GM04504 (cell line): ENCODE results near the gene BMP10.
A peak's percentile ranks its signal among the peaks of the same experiment; 100 is the strongest.

ENCODE experiments used
- DNase-seq: peaks from one replicate; pipeline ENCODE4 v3.0.0-alpha.2; 2012; ENCODE audit warnings: low read depth

The BMP10 gene

DNA sequence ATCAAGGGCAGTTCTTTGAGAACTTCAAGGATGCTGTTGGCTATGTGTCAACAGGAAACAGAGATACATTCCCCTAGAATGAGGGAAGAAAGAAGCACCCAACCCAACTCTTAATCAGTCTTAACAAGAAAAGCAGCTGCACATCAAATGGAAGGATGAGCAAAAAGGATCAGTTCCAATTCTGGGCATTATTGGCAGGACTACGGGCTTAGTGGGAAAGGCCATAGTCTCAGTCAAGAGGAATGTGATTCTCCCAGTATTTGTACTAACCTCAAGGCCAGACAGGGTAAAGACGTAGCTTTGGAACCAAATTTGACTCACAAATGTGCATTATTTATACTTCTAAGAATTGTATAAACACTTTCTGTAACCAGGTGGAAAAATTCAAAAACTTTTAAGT lies 18.2 kb downstream of the BMP10 start:
- no peak for DNase-seq

DNA sequence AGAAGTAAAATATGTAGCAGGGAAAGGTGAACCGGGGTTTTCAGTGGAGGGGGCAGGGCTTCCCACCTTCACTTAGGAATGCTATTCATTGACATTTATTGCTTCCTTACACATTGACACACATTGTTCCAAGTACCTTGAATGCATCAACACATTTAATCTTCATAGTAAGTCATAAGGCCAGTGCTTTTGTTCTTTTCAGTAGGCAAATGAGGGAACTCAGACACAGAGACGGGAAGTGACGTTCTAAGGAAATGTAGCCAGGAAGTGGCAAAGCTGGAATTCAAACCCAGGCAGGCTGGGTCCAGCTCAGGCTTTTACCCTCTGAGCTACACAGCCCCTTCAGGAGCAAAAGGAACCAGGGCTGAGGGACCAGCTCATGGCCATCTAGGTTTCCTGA lies 20.7 kb downstream of the BMP10 start:
- DNase-seq, result no peak

DNA sequence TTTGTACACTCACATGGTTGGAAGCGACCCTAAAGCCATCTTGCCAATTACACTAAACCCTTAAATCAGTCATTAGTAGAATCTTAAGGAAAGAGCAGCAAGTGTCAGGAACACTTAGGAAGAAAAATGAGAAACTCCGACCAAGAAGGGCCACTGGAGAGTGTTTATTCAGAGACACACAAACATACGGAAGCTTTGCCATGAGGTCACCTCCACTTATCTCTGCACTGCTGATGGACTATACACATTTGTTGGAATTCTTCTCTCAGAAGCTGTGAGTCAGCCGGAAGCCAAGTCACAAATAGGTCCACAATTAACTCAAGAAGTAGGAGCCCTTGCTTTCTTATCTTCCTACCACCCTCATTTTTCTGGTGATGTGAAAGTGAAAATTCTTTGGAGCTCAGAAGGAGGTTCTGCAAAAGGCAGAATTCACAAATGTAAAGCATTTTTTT lies 21.6 kb downstream of the BMP10 start:
- no peak for DNase-seq

DNA sequence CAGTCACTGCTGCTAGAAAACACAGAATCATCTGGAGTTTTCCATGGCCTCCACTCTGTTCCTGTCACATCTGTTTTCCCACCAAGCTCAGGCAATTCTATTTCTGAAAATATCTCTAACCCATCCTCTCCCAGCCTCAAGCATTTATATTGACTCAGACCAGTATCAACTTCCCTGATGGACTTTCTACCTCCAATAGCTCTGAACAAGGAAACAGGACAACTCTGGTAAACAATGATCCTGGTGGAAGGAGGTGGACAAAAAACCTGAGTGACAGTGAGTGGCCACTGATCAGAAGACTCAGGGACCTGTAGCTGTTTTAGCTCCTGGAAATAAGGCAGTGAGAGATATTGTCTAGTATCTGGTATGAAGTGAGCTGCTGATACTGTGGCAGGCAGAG lies 23.4 kb downstream of the BMP10 start:
- no peak for DNase-seq

DNA sequence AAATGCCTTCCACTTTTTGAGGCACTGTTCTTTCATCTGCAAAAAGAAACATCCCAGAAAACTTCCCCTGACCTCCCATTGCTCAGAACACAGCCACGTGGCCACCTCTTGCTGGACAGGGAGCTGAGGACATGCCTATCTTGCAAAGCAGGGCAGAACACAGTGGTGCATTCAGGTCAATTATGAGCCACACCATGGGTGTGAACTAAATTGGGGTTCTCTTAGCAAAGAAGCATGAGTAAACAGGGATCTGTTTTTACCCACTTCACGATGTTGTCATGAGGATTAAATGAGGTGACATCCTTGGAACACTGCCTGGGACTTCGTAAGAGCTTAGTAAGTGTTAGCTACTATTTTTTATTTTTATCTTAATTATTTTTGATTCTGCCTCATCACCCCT lies 25.1 kb downstream of the BMP10 start:
- no peak for DNase-seq

DNA sequence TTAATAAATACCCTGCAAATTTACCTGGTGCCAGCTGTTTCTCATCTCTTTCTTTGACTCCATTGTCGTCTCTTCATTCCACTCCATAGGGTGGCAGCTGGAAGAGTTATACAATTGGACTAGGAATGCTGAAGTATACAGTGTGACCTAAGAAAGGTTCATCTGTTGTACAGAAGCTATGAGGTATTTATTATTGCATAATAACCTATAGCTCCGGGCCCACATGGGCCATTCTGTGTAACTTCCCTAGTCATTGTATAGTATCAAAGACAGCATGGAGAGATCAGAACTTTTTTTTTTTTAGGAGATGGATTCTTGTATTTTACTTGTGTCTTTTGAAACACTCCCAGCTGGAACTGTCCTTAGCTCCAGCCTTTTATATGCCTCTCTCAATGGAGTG lies 26.2 kb downstream of the BMP10 start:
- DNase-seq, result no peak

DNA sequence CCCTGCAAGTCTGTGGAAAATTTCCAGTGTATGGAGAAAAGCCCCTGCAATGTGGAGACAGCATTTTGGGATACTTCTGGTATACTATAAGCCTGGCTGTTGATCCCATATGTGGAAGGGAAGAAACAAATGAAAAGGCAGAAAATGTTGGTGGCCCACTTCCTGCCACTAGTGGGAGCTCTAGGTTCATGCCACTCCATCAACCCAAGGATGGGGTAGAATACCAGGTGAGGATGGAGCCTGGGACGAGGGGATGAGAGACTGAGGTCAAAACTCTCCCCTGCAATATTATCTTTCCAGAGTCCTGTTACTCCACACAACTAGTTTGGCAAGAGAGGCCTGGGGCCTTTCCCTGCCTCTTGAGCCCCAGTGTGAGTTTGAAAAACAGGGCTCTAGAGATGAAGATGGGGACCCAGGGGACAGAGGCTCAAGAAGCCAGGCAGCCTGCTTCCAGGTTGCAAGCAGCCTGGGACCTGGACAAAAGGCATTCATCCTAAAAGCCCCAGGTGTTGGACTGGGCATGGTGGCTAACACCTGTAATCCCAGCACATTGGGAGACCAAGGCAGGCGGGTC lies 31.9 kb downstream of the BMP10 start:
- no peak for DNase-seq

DNA sequence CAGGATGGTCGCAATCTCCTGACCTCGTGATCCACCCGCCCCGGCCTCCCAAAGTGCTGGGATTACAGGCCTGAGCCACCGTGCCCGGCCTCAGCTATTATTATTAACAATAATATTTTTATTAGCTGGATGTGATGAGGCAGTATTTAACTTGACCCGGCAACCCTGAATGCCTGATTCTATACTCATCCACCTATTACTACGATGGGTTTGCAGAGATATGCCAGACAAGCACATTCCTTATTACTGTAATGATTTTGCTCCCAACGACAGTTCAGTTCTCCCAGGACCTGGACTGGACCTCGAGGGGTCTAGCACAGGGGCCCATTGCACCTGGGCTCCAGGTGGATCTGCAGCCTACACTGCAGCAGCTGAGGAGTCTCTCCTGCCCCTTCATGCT lies 32.6 kb downstream of the BMP10 start:
- no peak for DNase-seq

DNA sequence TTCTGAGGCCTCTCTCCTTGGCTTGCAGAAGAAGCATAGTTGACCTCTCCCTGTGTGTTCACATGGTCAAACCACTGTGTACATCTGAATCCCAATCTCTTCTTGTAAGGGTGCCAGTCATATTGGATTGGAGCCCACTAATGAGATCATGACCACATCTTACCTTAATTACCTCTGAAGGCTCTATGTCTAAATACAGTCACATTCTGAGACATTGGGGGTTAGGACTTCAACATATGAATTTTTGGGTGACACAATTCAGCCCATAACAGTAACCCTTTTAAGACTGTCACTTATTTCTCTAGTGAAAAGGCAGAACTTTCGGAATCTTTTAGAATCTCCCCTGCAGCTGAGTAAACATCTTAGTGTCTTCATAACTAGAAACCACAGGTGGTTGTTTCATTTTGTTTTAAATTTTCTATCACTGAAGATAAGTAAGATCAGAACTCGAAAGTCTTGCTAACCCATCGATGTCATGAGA lies 33.3 kb downstream of the BMP10 start:
- no peak for DNase-seq

DNA sequence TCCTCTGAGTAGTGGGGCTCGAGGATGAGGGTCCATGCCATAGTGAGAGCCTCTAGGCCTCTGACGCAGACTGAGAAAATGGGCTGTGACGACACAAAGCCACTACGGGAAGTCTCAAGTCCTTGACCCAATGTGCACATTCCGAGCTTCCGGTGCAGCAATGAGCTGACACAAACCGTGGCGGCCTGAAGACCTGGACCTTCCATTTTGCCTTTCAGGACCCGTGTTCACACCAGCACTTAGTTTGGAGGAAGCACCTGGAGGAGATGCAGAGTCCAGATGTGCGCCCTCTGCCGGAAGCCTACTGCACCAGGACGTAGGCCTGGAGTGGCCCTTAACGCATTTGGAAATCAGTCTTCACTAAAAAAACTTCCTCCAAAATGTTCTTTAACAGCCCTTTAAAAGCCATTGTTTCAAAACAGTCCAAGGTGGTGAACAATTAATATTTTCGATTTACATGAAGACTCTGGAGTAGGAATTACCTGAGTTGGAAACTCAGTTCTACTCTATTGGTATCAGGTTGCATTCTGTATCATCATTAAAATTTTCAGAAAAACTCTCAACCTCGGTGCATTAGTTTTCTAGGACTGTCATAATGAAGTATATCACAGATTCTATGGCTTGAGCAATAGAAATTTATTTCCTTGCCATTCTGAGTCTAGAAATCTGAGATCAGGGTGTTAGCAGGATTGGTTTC lies 33.9 kb downstream of the BMP10 start:
- no peak for DNase-seq

DNA sequence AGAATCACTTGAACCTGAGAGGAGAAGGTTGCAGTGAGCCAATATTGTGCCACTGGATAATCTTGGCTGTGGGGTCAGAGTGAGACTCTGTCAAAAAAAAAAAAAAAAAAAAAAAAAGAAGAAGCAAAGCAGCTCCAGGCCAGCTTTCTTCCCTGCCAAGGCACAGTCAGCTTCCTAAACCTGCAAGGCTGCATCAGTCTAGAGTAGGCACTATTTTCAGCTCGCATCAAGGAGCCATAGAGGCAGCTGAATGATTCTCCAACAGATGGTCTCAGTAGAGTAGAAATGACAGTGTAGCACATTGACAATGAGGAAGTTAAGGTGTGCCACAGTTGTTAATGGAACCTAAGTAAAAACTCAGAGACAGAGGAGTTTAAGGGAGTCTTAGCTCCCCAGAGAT lies 35.6 kb downstream of the BMP10 start:
- DNase-seq, result no peak

DNA sequence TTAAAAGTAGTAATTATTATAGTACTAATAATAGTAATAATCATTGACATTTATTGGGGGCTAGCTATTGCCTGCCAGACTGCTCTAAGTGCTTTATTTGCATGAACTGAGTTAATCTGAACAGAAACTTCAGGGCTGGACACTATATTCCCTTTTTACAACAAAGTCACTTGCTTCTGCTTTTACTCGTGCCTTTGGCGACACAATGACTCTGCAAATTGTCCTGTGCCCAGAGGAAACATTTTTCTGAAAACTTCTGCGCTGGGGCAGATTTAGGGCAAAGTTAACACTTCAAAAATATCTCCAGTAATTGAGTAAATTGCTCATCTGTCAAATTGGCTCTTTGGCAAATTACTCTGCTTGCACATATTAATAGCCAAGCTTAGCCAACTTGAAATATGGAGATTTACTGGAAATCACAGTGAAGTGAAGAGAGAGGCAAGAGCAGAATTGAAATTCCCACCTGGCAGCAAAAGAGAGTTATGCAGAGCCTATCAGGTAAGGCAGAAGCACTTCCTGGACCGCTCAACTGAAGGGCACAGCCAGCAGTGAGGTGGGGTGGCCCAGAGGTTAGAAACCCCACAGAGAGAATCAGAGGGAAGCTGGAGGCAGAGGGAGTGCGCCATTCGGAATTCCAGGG lies 36.3 kb downstream of the BMP10 start:
- DNase-seq, result no peak

DNA sequence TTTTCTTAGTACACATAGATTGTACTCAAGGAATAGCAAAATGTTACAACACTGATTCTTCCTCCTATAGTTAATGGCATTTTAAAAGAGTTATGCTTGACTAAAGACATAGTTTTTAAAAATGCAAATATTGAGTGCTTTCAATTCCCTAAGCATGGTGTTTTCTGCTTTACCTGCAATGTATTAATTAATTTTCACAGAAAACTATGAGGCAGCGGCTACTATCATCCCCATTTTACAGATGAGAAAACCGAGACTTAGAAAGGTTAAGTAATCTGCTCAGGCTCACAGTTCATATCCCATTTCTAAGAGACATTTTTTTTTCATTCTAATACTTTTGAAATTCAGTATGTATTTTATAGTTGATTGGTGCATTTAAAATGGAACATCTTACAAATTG lies 38.0 kb downstream of the BMP10 start:
- no peak for DNase-seq

DNA sequence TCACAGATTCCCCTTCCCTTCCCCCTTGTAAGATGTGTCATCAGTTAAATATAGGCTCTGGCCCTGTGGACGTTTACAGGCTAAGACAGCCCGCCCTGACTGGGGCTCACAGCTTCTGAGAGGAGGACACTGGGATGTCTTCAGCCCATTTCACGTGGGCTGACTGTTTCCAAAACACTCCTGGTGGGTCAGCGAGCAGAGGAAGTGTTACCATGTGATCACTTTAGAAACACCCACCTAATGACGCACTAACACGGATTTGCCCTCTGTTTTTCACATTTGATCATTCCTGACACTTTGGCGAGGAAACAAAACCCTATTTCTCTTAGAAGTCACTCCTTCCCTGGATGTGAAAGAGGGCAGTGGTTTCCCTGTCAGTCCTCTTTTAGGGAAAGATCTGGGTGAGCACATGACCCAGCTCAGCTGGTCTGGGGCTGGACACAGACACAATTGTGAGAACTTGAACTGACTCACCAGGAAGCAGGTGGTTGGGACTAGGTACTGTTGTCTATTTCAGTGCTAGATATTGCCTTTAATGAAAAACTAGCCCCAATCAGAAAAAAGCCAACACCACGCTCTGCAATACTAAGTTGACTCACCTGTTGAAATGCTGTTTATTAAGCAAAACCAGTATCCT lies 38.8 kb downstream of the BMP10 start:
- DNase-seq, result no peak

DNA sequence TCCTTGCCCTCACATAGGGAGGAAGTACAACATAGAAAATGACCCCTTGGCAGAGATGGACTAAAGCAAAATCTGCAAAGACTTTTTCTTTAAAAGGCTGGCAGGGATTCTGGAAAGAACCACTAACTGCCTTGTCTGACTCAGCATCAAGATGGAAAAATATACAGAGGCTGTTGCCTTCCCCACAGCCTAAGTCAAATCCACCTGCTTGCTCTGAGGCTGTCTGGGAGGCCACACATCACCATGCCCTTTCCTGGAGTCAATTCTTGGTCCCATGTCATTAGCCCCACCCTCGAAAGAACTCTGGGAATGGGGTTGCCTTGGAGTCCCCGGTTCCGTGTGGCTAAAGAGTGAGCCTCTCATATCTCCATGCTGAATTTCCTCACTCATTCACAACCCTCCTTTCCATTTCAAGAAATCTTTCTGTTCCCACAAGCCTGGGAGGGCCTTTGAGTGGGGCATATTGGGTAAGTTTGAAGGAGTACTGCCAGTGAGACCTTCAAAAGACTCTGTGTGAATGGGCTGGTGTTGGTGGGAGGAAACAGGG lies 39.4 kb downstream of the BMP10 start:
- DNase-seq, result no peak

DNA sequence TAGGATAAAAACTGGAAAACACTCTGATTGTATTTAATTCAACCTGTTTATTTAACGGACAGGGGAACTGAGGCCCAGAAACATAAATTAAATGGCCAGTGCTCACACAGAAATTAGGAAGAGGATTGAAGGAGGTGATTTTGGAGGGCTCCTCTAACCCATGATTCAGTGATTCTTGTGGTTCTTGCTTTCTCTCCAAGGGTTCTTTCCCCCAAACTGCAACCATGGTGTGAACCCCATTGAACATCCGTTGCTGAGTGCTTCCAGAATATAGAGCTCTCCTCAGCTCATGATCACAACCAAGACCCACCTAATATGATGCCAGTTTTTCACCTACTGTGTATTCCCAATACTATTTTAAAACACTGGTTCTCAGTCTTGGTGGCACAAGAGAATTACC lies 41.4 kb downstream of the BMP10 start:
- DNase-seq, result no peak

DNA sequence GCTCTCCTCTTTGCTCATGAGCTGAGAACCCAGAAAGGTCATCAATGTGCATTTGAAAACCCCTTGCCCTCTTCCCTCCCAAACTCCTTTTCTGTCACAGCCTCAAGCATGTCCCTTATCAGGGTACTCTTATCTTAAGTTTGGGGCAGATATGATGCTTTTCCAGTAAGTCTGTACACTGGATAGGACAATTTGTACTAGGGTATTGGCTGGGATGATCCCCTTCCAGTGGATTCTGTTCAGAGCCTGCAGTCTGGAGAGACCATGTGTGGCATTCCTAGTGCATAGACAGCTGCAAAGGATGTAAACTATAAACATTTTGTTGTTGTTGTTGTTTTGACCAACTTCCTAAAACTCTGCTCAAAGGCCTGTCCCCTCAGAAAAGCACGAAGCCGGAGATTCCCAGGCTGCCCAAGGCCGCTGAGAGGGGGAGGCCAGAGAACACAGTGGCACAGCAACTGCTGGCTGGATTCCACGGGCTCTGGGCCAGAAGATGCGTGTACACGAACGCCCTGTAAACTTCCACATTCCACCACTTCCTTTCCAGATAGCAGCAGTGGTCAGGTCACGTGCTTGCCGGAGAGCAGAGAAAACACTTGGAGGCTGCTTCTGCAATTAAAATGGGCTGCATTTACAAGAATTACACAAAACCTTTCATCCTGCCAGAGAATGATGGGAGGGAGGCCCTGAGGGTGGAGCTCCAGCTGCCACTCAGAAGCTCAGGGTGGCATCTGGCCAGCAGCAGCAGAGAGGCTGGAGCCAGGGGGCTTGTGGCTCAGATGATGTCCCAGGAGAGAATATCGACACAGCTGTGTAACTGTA lies 42.1 kb downstream of the BMP10 start:
- peak; percentile 86 for DNase-seq

DNA sequence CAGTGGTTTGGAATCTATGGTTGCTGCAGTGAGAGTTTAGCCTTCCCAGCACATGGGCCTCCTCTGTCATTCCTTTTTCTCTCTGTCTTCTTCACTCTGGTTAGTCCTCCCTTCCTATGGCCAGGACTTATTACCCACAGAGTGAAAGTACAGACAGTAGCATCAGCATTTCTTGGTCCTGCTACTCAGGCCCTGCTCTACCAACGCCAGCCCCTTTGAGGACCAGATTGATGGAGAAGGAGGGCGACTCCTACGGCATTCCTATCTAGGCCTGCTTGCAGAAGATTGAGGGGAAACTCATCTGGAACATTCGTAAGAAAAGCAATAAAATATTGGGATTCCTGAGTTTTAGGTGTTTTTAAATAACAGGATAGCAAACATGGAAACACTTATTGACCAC lies 43.5 kb downstream of the BMP10 start:
- DNase-seq, result no peak

DNA sequence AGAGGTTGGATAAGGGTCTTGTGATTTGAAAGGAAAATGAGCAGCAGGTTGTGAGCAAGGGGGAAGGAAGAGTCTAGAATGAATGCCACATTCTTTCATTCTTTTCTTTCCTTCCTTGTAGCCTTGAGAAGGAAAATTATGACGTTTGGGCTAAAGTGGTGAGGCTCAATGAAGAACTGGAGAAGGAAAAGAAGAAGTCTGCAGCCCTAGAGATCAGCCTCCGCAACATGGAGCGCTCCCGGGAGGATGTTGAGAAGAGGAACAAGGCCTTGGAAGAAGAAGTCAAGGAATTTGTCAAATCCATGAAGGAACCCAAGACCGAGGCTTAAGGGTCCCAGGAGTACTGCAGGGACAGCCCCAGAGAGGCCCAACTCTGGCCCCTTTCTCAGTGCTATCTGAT lies 45.3 kb downstream of the BMP10 start:
- no peak for DNase-seq

DNA sequence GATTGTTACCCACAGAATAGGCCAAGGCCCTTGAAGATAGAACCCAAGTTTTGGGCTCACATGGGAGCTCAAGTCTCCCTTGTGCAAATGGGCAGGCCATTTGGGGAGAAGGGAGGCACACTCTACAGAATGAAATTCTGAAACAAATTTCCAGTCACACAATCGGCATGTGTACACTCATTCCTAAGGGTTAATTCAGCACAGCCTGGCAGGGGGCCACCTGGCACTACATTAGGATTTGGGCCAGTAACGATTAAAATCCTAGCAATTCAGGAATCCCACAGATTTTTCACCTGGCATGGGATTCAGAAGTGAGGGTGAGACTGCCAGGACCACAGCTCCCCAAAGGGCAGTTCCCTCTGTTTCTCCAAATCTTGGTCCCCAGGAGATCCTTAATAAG lies 46.4 kb downstream of the BMP10 start:
- DNase-seq, result no peak

DNA sequence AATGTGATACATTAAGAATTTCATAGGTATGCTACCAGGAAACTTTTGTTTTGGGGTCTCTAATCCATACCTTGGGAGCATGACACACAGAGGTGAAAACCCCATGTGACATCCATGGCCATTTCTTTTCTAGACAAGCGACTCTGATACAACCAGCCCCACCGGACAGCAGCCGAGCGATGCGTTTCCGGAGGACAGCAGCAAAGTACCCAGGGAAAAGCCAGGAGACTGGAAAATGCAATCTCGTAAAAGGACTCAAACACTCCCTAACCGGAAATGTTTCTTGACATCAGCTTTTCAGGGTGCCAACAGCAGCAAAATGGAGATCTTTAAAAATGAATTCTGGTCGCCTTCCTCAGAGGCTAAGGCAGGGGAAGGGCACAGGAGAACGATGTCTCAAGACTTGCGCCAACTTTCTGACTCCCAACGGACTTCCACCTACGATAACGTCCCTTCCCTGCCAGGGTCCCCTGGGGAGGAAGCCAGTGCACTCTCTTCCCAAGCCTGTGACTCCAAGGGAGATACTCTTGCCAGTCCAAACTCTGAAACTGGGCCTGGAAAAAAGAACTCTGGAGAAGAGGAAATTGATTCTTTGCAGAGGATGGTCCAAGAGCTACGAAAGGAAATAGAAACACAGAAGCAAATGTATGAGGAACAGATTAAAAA lies 48.9 kb downstream of the BMP10 start:
- no peak for DNase-seq
